SK-N-SH treated with all-trans-retinoic acid at 6 μM for 48 hours (cell line): ENCODE measurements around the gene STK40.
A peak's percentile ranks its signal among the peaks of the same experiment; 100 is the strongest.

Experiments used
- ATAC-seq: fragments of 200-7000 bp; cut with Tn5 transposase; 3 replicates; pipeline ENCODE4 v1.9.1; 2020; ENCODE audit warnings: mild to moderate bottlenecking, moderate library complexity
- ARNTL ChIP-seq: fragments of 450-650 bp; formaldehyde crosslinking; IDR thresholded peaks from 2 replicates; pipeline ENCODE4 v1.5.0; 2020; ENCODE audit warnings: low read depth, mild to moderate bottlenecking, moderate library complexity, borderline replicate concordance
- CREB5 ChIP-seq: fragments of 250-450 bp; sonication (Bioruptor Pico); IDR thresholded peaks from 2 replicates; pipeline ENCODE4 v1.5.1; 2020; ENCODE audit warnings: low read depth, mild to moderate bottlenecking, moderate library complexity
- CSDC2 ChIP-seq: fragments of 250-450 bp; sonication (Bioruptor Pico); IDR thresholded peaks from 2 replicates; pipeline ENCODE4 v1.5.0; 2020; ENCODE audit warnings: mild to moderate bottlenecking, moderate library complexity
- CSRNP3 ChIP-seq: fragments of 250-450 bp; sonication (Bioruptor Pico); IDR thresholded peaks from 2 replicates; pipeline ENCODE4 v1.5.1; 2021; ENCODE audit warnings: mild to moderate bottlenecking, moderate library complexity
- ESRRG ChIP-seq: fragments of 250-450 bp; sonication (Bioruptor Pico); IDR thresholded peaks from 2 replicates; pipeline ENCODE4 v1.6.1; 2021; ENCODE audit warnings: mild to moderate bottlenecking
- GLIS3 ChIP-seq: fragments of 250-450 bp; sonication (Bioruptor Pico); IDR thresholded peaks from 2 replicates; pipeline ENCODE4 v1.5.0; 2020; ENCODE audit warnings: mild to moderate bottlenecking, moderate library complexity
- ISL1 ChIP-seq: fragments of 250-450 bp; sonication (Bioruptor Pico); IDR thresholded peaks from 2 replicates; pipeline ENCODE4 v2.1.2; 2022; ENCODE audit warnings: mild to moderate bottlenecking, moderate library complexity
- OSR1 ChIP-seq: fragments of 250-450 bp; sonication (Bioruptor Pico); IDR thresholded peaks from 2 replicates; pipeline ENCODE4 v1.8.0; 2022; ENCODE audit warnings: moderate library complexity, mild to moderate bottlenecking, inconsistent platforms
- PATZ1 ChIP-seq: fragments of 250-450 bp; sonication (Bioruptor Pico); IDR thresholded peaks from 2 replicates; pipeline ENCODE4 v1.8.0; 2020; ENCODE audit warnings: mild to moderate bottlenecking, moderate library complexity, borderline replicate concordance
- POU6F1 ChIP-seq: fragments of 250-450 bp; sonication (Bioruptor Pico); IDR thresholded peaks from 2 replicates; pipeline ENCODE4 v1.8.0; 2021; ENCODE audit warnings: low read depth, mild to moderate bottlenecking, moderate library complexity, borderline replicate concordance
- PPARA ChIP-seq: fragments of 250-450 bp; sonication (Bioruptor Pico); IDR thresholded peaks from 2 replicates; pipeline ENCODE4 v1.5.0; 2020; ENCODE audit warnings: mild to moderate bottlenecking, borderline replicate concordance
- RARB ChIP-seq: fragments of 250-450 bp; sonication (Bioruptor Pico); IDR thresholded peaks from 2 replicates; pipeline ENCODE4 v1.8.0; 2021; ENCODE audit warnings: mild to moderate bottlenecking, moderate library complexity
- SNAI2 ChIP-seq: fragments of 250-450 bp; sonication (Bioruptor Pico); IDR thresholded peaks from 2 replicates; pipeline ENCODE4 v1.5.0; 2020; ENCODE audit warnings: mild to moderate bottlenecking, moderate library complexity
- TCF4 ChIP-seq: fragments of 250-450 bp; sonication (Bioruptor Pico); IDR thresholded peaks from 2 replicates; pipeline ENCODE4 v1.8.0; 2021; ENCODE audit warnings: mild to moderate bottlenecking, moderate library complexity, borderline replicate concordance
- TOX ChIP-seq: fragments of 250-450 bp; sonication (Bioruptor Pico); IDR thresholded peaks from 2 replicates; pipeline ENCODE4 v1.8.0; 2021; ENCODE audit warnings: mild to moderate bottlenecking, moderate library complexity, borderline replicate concordance
- TSHZ2 ChIP-seq: fragments of 250-450 bp; sonication (Bioruptor Pico); IDR thresholded peaks from 2 replicates; pipeline ENCODE4 v1.5.0; 2020; ENCODE audit warnings: mild to moderate bottlenecking, moderate library complexity
- ZC3H10 ChIP-seq: fragments of 250-450 bp; sonication (Bioruptor Pico); IDR thresholded peaks from 2 replicates; pipeline ENCODE4 v1.5.1; 2021; ENCODE audit warnings: mild to moderate bottlenecking, moderate library complexity
- ZFP3 ChIP-seq: fragments of 250-450 bp; sonication (Bioruptor Pico); IDR thresholded peaks from 2 replicates; pipeline ENCODE4 v1.5.0; 2020; ENCODE audit warnings: mild to moderate bottlenecking, moderate library complexity
- ZNF565 ChIP-seq: fragments of 450-650 bp; formaldehyde crosslinking; conservative IDR thresholded peaks from 2 replicates; pipeline ENCODE4 v1.5.0; 2020; ENCODE audit warnings: low read depth, mild to moderate bottlenecking, moderate library complexity
- ZNF70 ChIP-seq: fragments of 450-650 bp; formaldehyde crosslinking; IDR thresholded peaks from 2 replicates; pipeline ENCODE4 v1.5.0; 2020; ENCODE audit warnings: mild to moderate bottlenecking, moderate library complexity
- ZNF8 ChIP-seq: fragments of 450-650 bp; formaldehyde crosslinking; IDR thresholded peaks from 2 replicates; pipeline ENCODE4 v1.5.0; 2020; ENCODE audit warnings: mild to moderate bottlenecking, moderate library complexity

The STK40 gene

GRCh38 chr1:36342426-36343185 lies 43.1 kb downstream of the STK40 start:
- TF ChIP-seq ESRRG (CRISPR knock-in tag) (no peak), PPARA (CRISPR knock-in tag) (no peak), CSDC2 (CRISPR knock-in tag) (no peak), ZNF8 (CRISPR knock-in tag) (no peak), CREB5 (CRISPR knock-in tag) (no peak), TCF4 (CRISPR knock-in tag) (no peak), RARB (CRISPR knock-in tag) (no peak), ZNF70 (CRISPR knock-in tag) (no peak)
- TF ChIP-seq, all 23 proteins: peak for 0
- peak; percentile 91 for ATAC-seq

- ATAC-seq: no peak
- TF ChIP-seq POU6F1 (no peak), PATZ1 (CRISPR knock-in tag) (no peak), PPARA (CRISPR knock-in tag) (no peak), GLIS3 (CRISPR knock-in tag) (no peak), CSRNP3 (CRISPR knock-in tag) (no peak), ZNF8 (CRISPR knock-in tag) (no peak), ESRRG (CRISPR knock-in tag) (no peak)
Measured at GRCh38 chr1:36341626-36342320, 44.0 kb downstream of the STK40 start.

- no peak for ATAC-seq
- TF ChIP-seq POU6F1 (no peak), ARNTL (CRISPR knock-in tag) (no peak), CSRNP3 (CRISPR knock-in tag) (no peak), ZNF70 (CRISPR knock-in tag) (no peak), RARB (CRISPR knock-in tag) (no peak), ZFP3 (no peak), TOX (CRISPR knock-in tag) (no peak), ZNF8 (CRISPR knock-in tag) (no peak), ZC3H10 (CRISPR knock-in tag) (no peak), CSDC2 (CRISPR knock-in tag) (no peak), PATZ1 (CRISPR knock-in tag) (no peak), OSR1 (no peak), ISL1 (CRISPR knock-in tag) (no peak), ESRRG (CRISPR knock-in tag) (no peak), ZNF565 (CRISPR knock-in tag) (no peak), TSHZ2 (CRISPR knock-in tag) (no peak), SNAI2 (CRISPR knock-in tag) (no peak), PPARA (CRISPR knock-in tag) (no peak)
- TF ChIP-seq, all 23 proteins: peak for 0
Measured at GRCh38 chr1:36339615-36340014, 46.1 kb downstream of the STK40 start.
